AG04449 (cell line): Measurements from ENCODE around the gene ERCC1.

Experiments used
- CTCF ChIA-PET: fragments of 350-600 bp; formaldehyde crosslinking; extraction: SDS; loops from one replicate; lab custom pipeline; 2021; ENCODE audit warnings: antibody characterized with exemption; lab: Yijun Ruan, JAX
- POLR2A ChIA-PET: fragments of 400-600, 350-600 bp; formaldehyde crosslinking; extraction: SDS; loops from one replicate; lab custom pipeline; 2020; ENCODE audit warnings: antibody characterized with exemption, inconsistent platforms; lab: Yijun Ruan, JAX
- DNase-seq: peaks from one replicate; pipeline ENCODE4 v3.0.0-alpha.2; 2010; ENCODE audit warnings: low read depth, low spot score
- H3K4me3 ChIP-seq: 2 replicates; pipeline ENCODE4 v1.5.1; 2011; ENCODE audit warnings: low read depth, mild to moderate bottlenecking, control low read depth, low read length
- TF ChIP-seq, protein P1 (sequence below): IDR thresholded peaks from one replicate; pipeline ENCODE4 v1.5.1; 2011; ENCODE audit warnings: mild to moderate bottlenecking, moderate library complexity, low read length, control low read depth, inconsistent platforms; ENCODE audit not compliant: insufficient read depth; ENCODE audit errors: missing control alignments

ERCC1 gene

DNA sequence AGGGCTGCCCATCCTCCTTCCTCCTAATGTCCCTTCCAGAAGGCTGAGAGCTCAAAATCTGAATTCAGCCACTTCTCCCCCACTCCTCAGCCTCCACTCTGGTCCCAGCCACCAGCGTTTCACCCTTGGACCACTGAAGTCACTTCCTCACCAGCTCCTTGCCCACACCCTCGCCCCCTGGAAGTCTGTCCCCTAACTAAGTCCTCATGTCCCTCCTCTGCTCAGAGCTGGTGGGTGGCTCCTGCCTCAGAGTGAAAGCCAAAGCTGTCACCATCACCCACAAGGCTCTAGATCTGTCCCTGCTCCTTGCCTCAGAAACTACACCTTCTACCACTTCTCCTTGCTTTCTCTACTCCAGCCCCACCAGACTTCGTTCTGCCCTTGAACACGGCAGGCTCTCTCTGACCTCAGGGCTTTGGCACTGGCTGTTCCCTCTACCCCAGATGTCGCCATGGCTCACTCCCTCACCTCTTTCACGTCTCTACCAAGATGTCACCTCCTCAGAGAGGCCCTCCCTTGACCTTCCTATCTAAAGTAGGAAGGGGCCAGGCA, 1.7 kb downstream of the ERCC1 start:
- no peak for DNase-seq
- TF ChIP-seq, protein P1, sequence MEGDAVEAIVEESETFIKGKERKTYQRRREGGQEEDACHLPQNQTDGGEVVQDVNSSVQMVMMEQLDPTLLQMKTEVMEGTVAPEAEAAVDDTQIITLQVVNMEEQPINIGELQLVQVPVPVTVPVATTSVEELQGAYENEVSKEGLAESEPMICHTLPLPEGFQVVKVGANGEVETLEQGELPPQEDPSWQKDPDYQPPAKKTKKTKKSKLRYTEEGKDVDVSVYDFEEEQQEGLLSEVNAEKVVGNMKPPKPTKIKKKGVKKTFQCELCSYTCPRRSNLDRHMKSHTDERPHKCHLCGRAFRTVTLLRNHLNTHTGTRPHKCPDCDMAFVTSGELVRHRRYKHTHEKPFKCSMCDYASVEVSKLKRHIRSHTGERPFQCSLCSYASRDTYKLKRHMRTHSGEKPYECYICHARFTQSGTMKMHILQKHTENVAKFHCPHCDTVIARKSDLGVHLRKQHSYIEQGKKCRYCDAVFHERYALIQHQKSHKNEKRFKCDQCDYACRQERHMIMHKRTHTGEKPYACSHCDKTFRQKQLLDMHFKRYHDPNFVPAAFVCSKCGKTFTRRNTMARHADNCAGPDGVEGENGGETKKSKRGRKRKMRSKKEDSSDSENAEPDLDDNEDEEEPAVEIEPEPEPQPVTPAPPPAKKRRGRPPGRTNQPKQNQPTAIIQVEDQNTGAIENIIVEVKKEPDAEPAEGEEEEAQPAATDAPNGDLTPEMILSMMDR: no peak
- peak overlapping the region; percentile 8; the same call in 1 of the 2 replicates for H3K4me3 ChIP-seq
- ChIA-PET POLR2A (interaction anchor here (0.7 kb wide), 1 partner anchor 28 kb away, joined by 3 read pairs; no protein-coding TSS in a partner anchor), CTCF (interaction anchor here (0.9 to 3.1 kb wide), 4 partner anchors 18 to 64 kb away, joined by 3 to 13 read pairs (median 8); no protein-coding TSS in a partner anchor)

DNA sequence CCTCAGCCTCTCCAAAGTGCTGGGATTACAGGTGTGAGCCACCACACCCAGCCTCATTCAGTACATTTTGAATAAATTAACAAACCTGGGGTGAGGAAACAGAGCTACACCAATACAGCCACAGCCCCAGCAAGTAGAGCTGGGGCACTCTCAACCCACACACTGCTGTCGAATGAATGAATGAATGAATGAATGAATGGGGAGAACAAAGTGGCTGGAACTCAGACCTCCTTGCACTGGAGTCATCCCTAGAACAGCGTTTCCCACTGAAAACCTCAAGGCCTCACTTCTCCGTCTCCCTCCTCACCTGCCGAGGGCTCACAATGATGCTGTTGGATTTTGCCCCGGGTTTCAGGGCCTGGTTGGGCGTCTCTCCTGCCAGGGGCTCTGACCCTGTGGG, 2.8 kb downstream of the ERCC1 start:
- no peak for DNase-seq
- ChIA-PET CTCF (interaction anchor here (0.9 to 3.1 kb wide), 4 partner anchors 19 to 65 kb away, joined by 3 to 13 read pairs (median 8); no protein-coding TSS in a partner anchor), POLR2A (no interaction called here)
- TF ChIP-seq, protein P1: no peak
- H3K4me3 ChIP-seq: no peak overlapping the region

DNA sequence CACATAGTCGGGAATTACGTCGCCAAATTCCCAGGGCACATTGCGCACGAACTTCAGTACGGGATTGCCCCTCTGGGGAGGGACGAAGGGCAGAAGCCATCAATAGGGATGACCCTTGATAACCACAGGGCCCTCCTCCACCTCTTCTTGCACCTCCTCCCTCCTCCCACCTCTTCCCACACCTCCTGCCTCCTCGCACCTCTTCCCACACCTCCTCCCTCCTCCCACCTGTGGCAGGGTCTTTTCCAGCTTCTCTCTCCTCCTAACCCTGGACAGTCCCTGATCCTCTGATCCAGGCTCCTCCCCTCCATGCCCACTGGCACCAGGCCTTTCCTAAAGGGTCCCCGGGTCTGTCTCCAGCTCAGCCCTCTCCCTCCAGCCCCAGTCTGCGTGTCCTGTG, 3.4 kb downstream of the ERCC1 start:
- CTCF ChIA-PET: interaction anchor here (2.2 to 3.1 kb wide), 3 partner anchors 19 to 66 kb away, joined by 6 to 13 read pairs (median 11); no protein-coding TSS in a partner anchor
- TF ChIP-seq, protein P1: no peak
- POLR2A ChIA-PET: no interaction called here
- no peak for DNase-seq
- H3K4me3 ChIP-seq: no peak overlapping the region

DNA sequence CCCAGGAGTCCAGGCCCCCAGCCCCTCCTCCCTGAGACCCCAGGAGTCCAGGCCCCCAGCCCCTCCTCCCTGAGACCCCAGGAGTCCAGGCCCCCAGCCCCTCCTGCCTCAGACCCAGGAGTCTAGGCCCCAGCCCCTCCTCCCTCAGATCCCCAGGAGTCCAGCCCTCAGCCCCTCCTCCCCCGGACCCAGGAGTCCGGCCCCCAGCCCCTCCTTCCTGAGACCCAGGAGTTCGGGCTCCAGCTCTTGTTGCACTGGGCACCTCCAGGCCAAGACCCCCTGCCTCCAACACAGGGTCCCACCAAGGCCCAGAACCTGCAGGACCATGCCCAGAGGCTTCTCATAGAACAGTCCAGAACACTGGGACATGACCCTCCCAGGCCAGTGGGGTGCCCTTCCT, 3.8 kb downstream of the ERCC1 start:
- ChIA-PET POLR2A (no interaction called here), CTCF (interaction anchor here (2.2 to 3.1 kb wide), 3 partner anchors 20 to 66 kb away, joined by 6 to 13 read pairs (median 11); no protein-coding TSS in a partner anchor)
- TF ChIP-seq, protein P1: no peak
- no peak for DNase-seq
- no peak overlapping the region for H3K4me3 ChIP-seq

DNA sequence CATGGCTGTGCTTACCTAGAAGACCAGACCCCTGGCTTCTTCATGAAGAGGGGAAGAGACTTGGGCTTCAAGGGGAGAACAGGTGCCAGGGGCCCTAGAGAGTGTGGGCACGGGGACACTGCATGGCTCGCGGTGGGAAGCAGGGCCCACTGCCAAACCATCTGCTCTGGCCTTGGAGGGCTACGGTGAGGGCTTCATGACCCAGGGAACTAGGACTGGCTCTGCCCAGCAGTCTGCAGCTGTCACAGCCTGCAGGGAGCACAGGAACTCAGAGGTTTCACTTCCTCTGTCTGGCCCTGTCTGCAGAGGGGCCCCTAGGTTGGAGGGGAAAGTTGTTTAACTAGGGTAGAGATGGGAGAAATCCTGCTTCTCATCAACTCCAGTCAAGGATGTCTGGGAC, 4.3 kb downstream of the ERCC1 start:
- no peak for DNase-seq
- POLR2A ChIA-PET: no interaction called here
- TF ChIP-seq, protein P1: no peak
- H3K4me3 ChIP-seq: no peak overlapping the region
- CTCF ChIA-PET: interaction anchor here (3.1 kb wide), 1 partner anchor 67 kb away, joined by 13 read pairs; no protein-coding TSS in a partner anchor

DNA sequence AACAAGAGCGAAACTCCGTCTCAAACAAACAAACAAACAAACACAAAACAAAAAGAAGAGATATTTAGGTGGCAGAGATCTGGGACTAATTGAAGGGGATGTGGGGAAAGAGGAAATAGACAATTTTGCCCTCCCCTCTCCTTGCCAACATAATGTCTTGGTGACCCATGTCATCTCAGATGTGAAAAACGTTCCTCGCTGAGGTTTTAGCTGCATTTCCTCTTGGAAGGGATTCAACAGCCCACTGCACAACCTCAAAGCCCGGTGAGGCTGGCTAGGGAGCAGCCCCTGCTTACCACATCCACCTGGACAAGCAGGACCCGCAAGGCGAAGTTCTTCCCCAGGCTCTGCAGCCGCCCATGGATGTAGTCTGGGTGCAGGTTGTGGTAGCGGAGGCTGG, 4.9 kb downstream of the ERCC1 start:
- H3K4me3 ChIP-seq: no peak overlapping the region
- TF ChIP-seq, protein P1: no peak
- POLR2A ChIA-PET: no interaction called here
- no peak for DNase-seq
- CTCF ChIA-PET: interaction anchor here (4.5 kb wide), 1 partner anchor 60 kb away, joined by 21 read pairs; no protein-coding TSS in a partner anchor
